Osteoblast (primary cell): ENCODE data around the gene YPEL4. TPM values are rescaled to one million over a fixed set of nuclear protein-coding genes. Genes with fewer than 3 reads are reported as not detected.

Source experiments
- DNase-seq: peaks from one replicate; pipeline ENCODE4 v3.0.0; 2011; ENCODE audit warnings: low spot score, mixed read lengths; ENCODE audit not compliant: insufficient read length; ENCODE audit errors: missing footprints
- H2AFZ ChIP-seq: 2 replicates; pipeline ENCODE4 v1.6.0; 2011; ENCODE audit warnings: mild to moderate bottlenecking, low read length
- H3K27ac ChIP-seq: 2 replicates; pipeline ENCODE4 v1.5.1; 2011; ENCODE audit warnings: mild to moderate bottlenecking, low read depth, low read length, moderate library complexity
- H3K27me3 ChIP-seq: 2 replicates; pipeline ENCODE4 v1.6.0; 2012; ENCODE audit warnings: mild to moderate bottlenecking, control low read depth, inconsistent platforms, low read length, moderate library complexity; ENCODE audit not compliant: insufficient read depth
- H3K36me3 ChIP-seq: 2 replicates; pipeline ENCODE4 v1.5.1; 2011; ENCODE audit warnings: mild to moderate bottlenecking, low read length, control low read depth, moderate library complexity; ENCODE audit not compliant: insufficient read depth
- H3K4me1 ChIP-seq: 2 replicates; pipeline ENCODE4 v1.5.1; 2011; ENCODE audit warnings: mild to moderate bottlenecking, low read length, control low read depth, moderate library complexity; ENCODE audit not compliant: insufficient read depth
- H3K4me2 ChIP-seq: 2 replicates; pipeline ENCODE4 v1.6.0; 2011; ENCODE audit warnings: mild to moderate bottlenecking, low read length; ENCODE audit not compliant: insufficient read depth
- H3K4me3 ChIP-seq: fragments of 200-600 bp; sonication (generic); 3 replicates; pipeline ENCODE4 v1.5.1; 2012; ENCODE audit warnings: mild to moderate bottlenecking, low read length, inconsistent platforms; ENCODE audit not compliant: insufficient read depth
- H3K79me2 ChIP-seq: 2 replicates; pipeline ENCODE4 v1.6.0; 2012; ENCODE audit warnings: mild to moderate bottlenecking, low read length, control low read depth, inconsistent platforms; ENCODE audit not compliant: insufficient read depth
- H3K9me3 ChIP-seq: 2 replicates; pipeline ENCODE4 v1.5.1; 2011; ENCODE audit warnings: low read depth, low read length, control low read depth
- H4K20me1 ChIP-seq: 2 replicates; pipeline ENCODE4 v1.6.0; 2012; ENCODE audit warnings: mild to moderate bottlenecking, low read length, control low read depth; ENCODE audit not compliant: insufficient read depth
- total RNA-seq: library from RNA; depleted of rRNA; stranded (reverse); fragments of >200 nt; gene quantifications from 2 replicates; pipeline ENCODE4 v1.2.3, GENCODE V29; 2012
- TF ChIP-seq, protein P1 (sequence below): IDR thresholded peaks from 2 replicates; pipeline ENCODE4 v1.5.1; 2011; ENCODE audit warnings: mild to moderate bottlenecking, low read depth, low read length, moderate library complexity; ENCODE audit errors: extremely low read depth

YPEL4 gene
- total RNA-seq, 1 donor = 0.72 TPM

GRCh38 chr11:57668434-57668782, 18.7 kb upstream of the YPEL4 start:
- H3K36me3 ChIP-seq = peaks cover 24% of the 10 kb centered on the region
- peaks cover 28% of the 10 kb centered on the region for H4K20me1 ChIP-seq
- no peaks in the 10 kb centered on the region for H3K27me3 ChIP-seq
- peaks cover 54% of the 10 kb centered on the region for H3K79me2 ChIP-seq
- TF ChIP-seq, protein P1, sequence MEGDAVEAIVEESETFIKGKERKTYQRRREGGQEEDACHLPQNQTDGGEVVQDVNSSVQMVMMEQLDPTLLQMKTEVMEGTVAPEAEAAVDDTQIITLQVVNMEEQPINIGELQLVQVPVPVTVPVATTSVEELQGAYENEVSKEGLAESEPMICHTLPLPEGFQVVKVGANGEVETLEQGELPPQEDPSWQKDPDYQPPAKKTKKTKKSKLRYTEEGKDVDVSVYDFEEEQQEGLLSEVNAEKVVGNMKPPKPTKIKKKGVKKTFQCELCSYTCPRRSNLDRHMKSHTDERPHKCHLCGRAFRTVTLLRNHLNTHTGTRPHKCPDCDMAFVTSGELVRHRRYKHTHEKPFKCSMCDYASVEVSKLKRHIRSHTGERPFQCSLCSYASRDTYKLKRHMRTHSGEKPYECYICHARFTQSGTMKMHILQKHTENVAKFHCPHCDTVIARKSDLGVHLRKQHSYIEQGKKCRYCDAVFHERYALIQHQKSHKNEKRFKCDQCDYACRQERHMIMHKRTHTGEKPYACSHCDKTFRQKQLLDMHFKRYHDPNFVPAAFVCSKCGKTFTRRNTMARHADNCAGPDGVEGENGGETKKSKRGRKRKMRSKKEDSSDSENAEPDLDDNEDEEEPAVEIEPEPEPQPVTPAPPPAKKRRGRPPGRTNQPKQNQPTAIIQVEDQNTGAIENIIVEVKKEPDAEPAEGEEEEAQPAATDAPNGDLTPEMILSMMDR = no peak
- no peaks in the 10 kb centered on the region for H3K9me3 ChIP-seq
- peak overlapping the region; percentile 97 for H3K4me3 ChIP-seq
- peak; percentile 91 for DNase-seq
- peak overlapping the region; percentile 95 for H3K4me2 ChIP-seq
- peaks cover 22% of the 10 kb centered on the region for H3K4me1 ChIP-seq
- peak overlapping the region; percentile 100 for H3K27ac ChIP-seq
- H2AFZ ChIP-seq = peak overlapping the region; percentile 89

- TF ChIP-seq, protein P1 = peak; percentile 20
- peaks cover 22% of the 10 kb centered on the region for H3K4me1 ChIP-seq
- H4K20me1 ChIP-seq = peaks cover 24% of the 10 kb centered on the region
- peak within 1 kb of the TSS; percentile 100 for H3K27ac ChIP-seq
- peak within 1 kb of the TSS; percentile 95 for H3K4me2 ChIP-seq
- H3K36me3 ChIP-seq = peaks cover 18% of the 10 kb centered on the region
- H3K4me3 ChIP-seq = peak within 1 kb of the TSS; percentile 97
- H2AFZ ChIP-seq = peak within 1 kb of the TSS; percentile 93
- peak; percentile 100 for DNase-seq
- no peaks in the 10 kb centered on the region for H3K27me3 ChIP-seq
- H3K79me2 ChIP-seq = peaks cover 49% of the 10 kb centered on the region
- H3K9me3 ChIP-seq = no peaks in the 10 kb centered on the region
These were observed 18.2 kb upstream of the YPEL4 start, which contains the start of gene ZDHHC5 for GRCh38 chr11:57667736-57668433. Gene ZDHHC5 (plus strand): TSS chr11:57668114. CDS start chr11:57673091, 4,977 bp downstream.

GRCh38 chr11:57667117-57667735, 17.5 kb upstream of the YPEL4 start:
- DNase-seq = peak; percentile 99
- no peaks in the 10 kb centered on the region for H3K27me3 ChIP-seq
- H3K4me1 ChIP-seq = peaks cover 22% of the 10 kb centered on the region
- peaks cover 42% of the 10 kb centered on the region for H3K79me2 ChIP-seq
- TF ChIP-seq, protein P1 = no peak
- H3K9me3 ChIP-seq = no peaks in the 10 kb centered on the region
- H4K20me1 ChIP-seq = peaks cover 20% of the 10 kb centered on the region
- H3K4me2 ChIP-seq = peak overlapping the region; percentile 89
- peak overlapping the region; percentile 93 for H2AFZ ChIP-seq
- peak overlapping the region; percentile 100 for H3K27ac ChIP-seq
- H3K36me3 ChIP-seq = peaks cover 14% of the 10 kb centered on the region
- H3K4me3 ChIP-seq = peak overlapping the region; percentile 97

DNA sequence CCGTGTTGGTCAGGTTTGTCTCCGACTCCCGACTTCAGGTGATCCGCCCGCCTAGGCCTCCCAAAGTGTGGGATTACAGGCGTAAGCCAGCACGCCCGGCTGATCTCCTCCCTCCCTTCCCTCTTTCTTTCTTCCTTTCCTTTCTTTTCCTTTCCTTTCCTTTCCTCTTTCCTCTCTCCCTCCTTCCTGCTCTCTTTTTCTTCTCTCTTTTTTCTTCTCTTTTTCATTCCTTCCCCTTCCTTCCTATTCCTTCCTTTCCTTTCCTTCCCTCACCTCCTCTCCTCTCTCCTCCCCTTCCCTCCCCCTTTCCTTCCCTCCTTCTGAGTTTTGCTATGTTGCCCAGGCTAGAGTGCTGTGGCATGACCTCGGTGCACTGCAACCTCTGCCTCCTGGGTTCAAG, 14.3 kb upstream of the YPEL4 start:
- Histone ChIP-seq H3K4me3 (no peak overlapping the region), H3K27ac (no peak overlapping the region), H3K9me3 (no peaks in the 10 kb centered on the region), H3K36me3 (peaks cover 30% of the 10 kb centered on the region), H2AFZ (no peak overlapping the region), H4K20me1 (peaks cover 5% of the 10 kb centered on the region), H3K4me2 (no peak overlapping the region), H3K27me3 (no peaks in the 10 kb centered on the region), H3K4me1 (peaks cover 12% of the 10 kb centered on the region), H3K79me2 (peaks cover 25% of the 10 kb centered on the region)
- TF ChIP-seq, protein P1 = no peak
- no peak for DNase-seq
